MM.1S (cell line): ENCODE measurements around the gene SCRN2.

Experiments used
- DNase-seq: peaks from one replicate; pipeline ENCODE4 v3.0.0-alpha.2; 2015
- H2AFZ ChIP-seq: fragments of 300-600 bp; sonication (generic); 2 replicates; pipeline ENCODE4 v1.6.0; 2016; ENCODE audit warnings: antibody characterized with exemption, low read length
- H3F3A ChIP-seq: fragments of 300-600 bp; sonication (generic); 2 replicates; pipeline ENCODE4 v1.6.1; 2016; ENCODE audit warnings: mild to moderate bottlenecking, antibody characterized with exemption, low read length, moderate library complexity, mixed read lengths; ENCODE audit not compliant: insufficient read depth
- H3K27ac ChIP-seq: fragments of 300-600 bp; sonication (generic); 2 replicates; pipeline ENCODE4 v1.5.1; 2016; ENCODE audit warnings: mild to moderate bottlenecking, low read length
- H3K27me3 ChIP-seq: fragments of 300-600 bp; sonication (generic); replicated peaks from 2 replicates; pipeline ENCODE4 v1.6.0; 2016; ENCODE audit warnings: low read length; ENCODE audit not compliant: insufficient read depth
- H3K36me3 ChIP-seq: fragments of 300-600 bp; sonication (generic); replicated peaks from 2 replicates; pipeline ENCODE4 v1.6.1; 2016; ENCODE audit warnings: mild to moderate bottlenecking, low read length, mixed read lengths; ENCODE audit not compliant: insufficient read depth
- H3K4me1 ChIP-seq: fragments of 300-600 bp; sonication (generic); 2 replicates; pipeline ENCODE4 v1.6.1; 2016; ENCODE audit warnings: low read length, mixed read lengths
- H3K4me2 ChIP-seq: fragments of 300-600 bp; sonication (generic); 2 replicates; pipeline ENCODE4 v1.6.0; 2016; ENCODE audit warnings: low read depth, low read length
- H3K4me3 ChIP-seq: fragments of 300-600 bp; sonication (generic); 2 replicates; pipeline ENCODE4 v1.5.1; 2016; ENCODE audit warnings: low read length, mixed read lengths
- H3K79me2 ChIP-seq: fragments of 300-600 bp; sonication (generic); 2 replicates; pipeline ENCODE4 v1.6.1; 2016; ENCODE audit warnings: mixed run types, low read length, mixed read lengths
- H3K9ac ChIP-seq: fragments of 300-600 bp; sonication (generic); 2 replicates; pipeline ENCODE4 v1.6.1; 2016; ENCODE audit warnings: low read length, mixed read lengths
- H3K9me2 ChIP-seq: fragments of 300-600 bp; sonication (generic); replicated peaks from 2 replicates; pipeline ENCODE4 v1.6.1; 2016; ENCODE audit warnings: mild to moderate bottlenecking, low read length, mixed read lengths; ENCODE audit not compliant: insufficient read depth
- H3K9me3 ChIP-seq: fragments of 300-600 bp; sonication (generic); replicated peaks from 2 replicates; pipeline ENCODE4 v1.6.1; 2016; ENCODE audit warnings: mild to moderate bottlenecking, low read length, mixed read lengths; ENCODE audit not compliant: insufficient read depth
- H4K20me1 ChIP-seq: fragments of 300-600 bp; sonication (generic); 2 replicates; pipeline ENCODE4 v1.6.1; 2016; ENCODE audit warnings: mild to moderate bottlenecking, low read length, moderate library complexity, mixed read lengths; ENCODE audit not compliant: insufficient read depth
- CTCF ChIP-seq: fragments of 300-600 bp; sonication (generic); IDR thresholded peaks from 2 replicates; pipeline ENCODE4 v1.5.1; 2016; ENCODE audit warnings: antibody characterized with exemption, low read length, mixed read lengths
- EZH2 ChIP-seq: fragments of 300-600 bp; sonication (generic); optimal IDR thresholded peaks from 2 replicates; pipeline ENCODE3; 2017; ENCODE audit warnings: low read depth, mild to moderate bottlenecking, antibody characterized with exemption, low read length, mixed read lengths
- EZH2phosphoT487 ChIP-seq: fragments of 300-600 bp; sonication (generic); IDR thresholded peaks from 2 replicates; pipeline ENCODE4 v1.6.1; 2018; ENCODE audit warnings: antibody characterized with exemption, low read length

Gene SCRN2

GRCh38 chr17:47841488-47842291, 617 bp upstream of the SCRN2 start:
- Histone ChIP-seq H3K4me1 (peaks cover 16% of the 10 kb centered on the region), H3K9ac (no peak overlapping the region; the same call in 1 of the 2 replicates), H2AFZ (peak overlapping the region; percentile 58), H3K27ac (peak overlapping the region; percentile 13; the same call in 1 of the 2 replicates), H3K79me2 (0 out of 2 replicates have a peak, but pooled peaks cover 5% of the 10 kb centered on the region), H3K4me2 (peak overlapping the region; percentile 91), H3K9me3 (no peaks in the 10 kb centered on the region), H4K20me1 (no peaks in the 10 kb centered on the region), H3K4me3 (peak overlapping the region; percentile 90), H3K27me3 (peaks cover 22% of the 10 kb centered on the region), H3K36me3 (no peaks in the 10 kb centered on the region), H3K9me2 (no peaks in the 10 kb centered on the region), H3F3A (peaks cover 6% of the 10 kb centered on the region; the same call in 1 of the 2 replicates)
- no peak for TF ChIP-seq CTCF
- no peak for TF ChIP-seq EZH2
- peak; percentile 53 for DNase-seq

DNA sequence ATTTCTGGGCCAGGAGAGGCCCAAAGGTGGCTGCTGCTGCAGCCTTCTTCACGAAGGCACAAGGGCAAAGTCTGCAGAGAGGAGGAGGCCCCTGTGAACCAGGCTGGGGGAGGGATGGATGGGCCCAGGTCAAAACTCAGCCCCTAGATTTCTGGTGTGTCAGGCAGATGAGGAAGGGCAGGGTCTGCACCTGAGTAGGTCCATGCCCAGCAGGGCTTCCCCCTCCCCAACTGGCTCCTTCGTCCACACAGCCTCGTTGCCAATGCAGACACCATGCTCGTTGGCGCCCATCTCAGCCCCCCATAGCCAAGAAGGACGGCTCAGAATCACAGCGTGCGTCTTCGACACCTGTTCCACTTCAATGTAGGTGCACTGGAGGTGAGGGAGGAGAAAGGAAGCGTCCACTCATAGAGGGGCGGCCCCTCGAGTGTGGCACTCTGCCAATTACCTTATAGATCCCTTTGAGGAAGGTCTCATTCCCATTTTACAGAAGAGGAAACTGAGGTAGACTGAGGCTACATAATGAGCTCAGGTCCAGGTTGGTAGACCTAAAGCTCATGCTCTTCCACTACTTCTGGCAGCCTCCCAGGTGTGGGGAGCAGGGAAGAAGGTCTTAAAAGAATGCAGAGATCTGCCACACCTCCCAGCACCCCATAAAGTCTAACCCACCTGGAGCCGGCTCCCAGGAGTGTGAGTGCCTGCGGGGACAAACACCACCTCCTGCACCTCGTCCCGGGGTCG, 902 bp downstream of the SCRN2 start:
- no peak for DNase-seq

GRCh38 chr17:47839071-47839470, 2.0 kb downstream of the SCRN2 start:
- H3K27ac ChIP-seq = no peak overlapping the region

More for the DNA sequence above, 902 bp downstream of the SCRN2 start:
- Histone ChIP-seq H3F3A (peaks cover 6% of the 10 kb centered on the region; the same call in 1 of the 2 replicates), H3K27ac (no peak overlapping the region), H3K9me2 (no peaks in the 10 kb centered on the region), H2AFZ (peak overlapping the region; percentile 58), H3K4me3 (peak overlapping the region; percentile 90), H3K79me2 (0 out of 2 replicates have a peak, but pooled peaks cover 5% of the 10 kb centered on the region), H3K36me3 (no peaks in the 10 kb centered on the region), H3K9ac (peak overlapping the region; percentile 55), H3K27me3 (peaks cover 7% of the 10 kb centered on the region; the same call in 1 of the 2 replicates), H3K4me1 (peaks cover 16% of the 10 kb centered on the region), H3K4me2 (peak overlapping the region; percentile 91), H3K9me3 (no peaks in the 10 kb centered on the region), H4K20me1 (no peaks in the 10 kb centered on the region)
- no peak for TF ChIP-seq EZH2
- TF ChIP-seq CTCF = no peak
- TF ChIP-seq EZH2phosphoT487 = no peak

More at GRCh38 chr17:47839071-47839470, 2.0 kb downstream of the SCRN2 start:
- H3K27me3 ChIP-seq = no peaks in the 10 kb centered on the region
- no peak overlapping the region for H3K4me2 ChIP-seq
- no peak overlapping the region for H3K9ac ChIP-seq
- no peak overlapping the region for H3K4me3 ChIP-seq
- H2AFZ ChIP-seq = no peak overlapping the region
- H3K79me2 ChIP-seq = 0 out of 2 replicates have a peak, but pooled peaks cover 5% of the 10 kb centered on the region
- peaks cover 6% of the 10 kb centered on the region; the same call in 1 of the 2 replicates for H3F3A ChIP-seq
- no peak for TF ChIP-seq EZH2phosphoT487
- no peak for TF ChIP-seq CTCF
- no peak for TF ChIP-seq EZH2
- peaks cover 16% of the 10 kb centered on the region for H3K4me1 ChIP-seq
- no peak for DNase-seq
- H4K20me1 ChIP-seq = no peaks in the 10 kb centered on the region
- H3K9me2 ChIP-seq = no peaks in the 10 kb centered on the region
- H3K9me3 ChIP-seq = no peaks in the 10 kb centered on the region
- H3K36me3 ChIP-seq = no peaks in the 10 kb centered on the region
